Measurements from ENCODE around the gene CUX1. TPM values are rescaled to one million over a fixed set of nuclear protein-coding genes. Genes with fewer than 3 reads are reported as not detected.
A peak's percentile ranks its signal among the peaks of the same experiment; 100 is the strongest.
"Not testable (repeated sequence)": the region's sequence is repeated elsewhere in the genome, so short reads cannot be mapped to it uniquely, and the experiment has no call there.

CUX1 gene
- total RNA-seq, 2 donors from 2014 or later, result 42.0 to 47.5 TPM

- TF ChIP-seq CTCF (IDR thresholded peaks at IDR 0.05) (peak in 1 of 7 experiments; percentile 4), POLR2A (IDR thresholded peaks at IDR 0.05) (no peak)
- no peak for DNase-seq
- H3K4me1 ChIP-seq, result peaks cover 9% of the 10 kb centered on the region
Measured at GRCh38 chr7:102300643-102301221, 483.3 kb downstream of the CUX1 start.

GRCh38 chr7:102301367-102301766 is 483.9 kb downstream of the CUX1 start:
- ATAC-seq; DNase-seq; H3K27ac ChIP-seq; H3K4me3 ChIP-seq; intact Hi-C loops (cut with DNase I); H3K4me1 ChIP-seq; H3K9me3 ChIP-seq; H3K27me3 ChIP-seq; H3K36me3 ChIP-seq (replicated peaks in 1 of 2; ENCODE audit: insufficient read depth in 1 of 2, low read depth in 2 of 2): not testable (repeated sequence)
- 81 to 88% methylated on average over 4 to 14 of the region's 14 CpGs for WGBS, 2 donors

More at GRCh38 chr7:102300643-102301221, 483.3 kb downstream of the CUX1 start:
- Histone ChIP-seq H3K4me3 (no peak overlapping the region), H3K27me3 (no peaks in the 10 kb centered on the region), H3K27ac (no peak overlapping the region), H3K9me3 (no peaks in the 10 kb centered on the region), H3K36me3 (replicated peaks in 1 of 2; ENCODE audit: insufficient read depth in 1 of 2, low read depth in 2 of 2) (no peaks in the 10 kb centered on the region)
- no peak for ATAC-seq
- intact Hi-C loops (cut with DNase I), result no loop called here
- 49% methylated on average over 78 of the region's 84 CpGs; no CpG with 5 or more reads in 1 of the 2 donors for WGBS, 2 donors

GRCh38 chr7:102302025-102302424 is 484.6 kb downstream of the CUX1 start:
- Histone ChIP-seq H3K27ac (no peak overlapping the region), H3K4me3 (no peak overlapping the region), H3K27me3 (no peaks in the 10 kb centered on the region), H3K4me1 (peaks cover 9% of the 10 kb centered on the region), H3K9me3 (no peaks in the 10 kb centered on the region), H3K36me3 (replicated peaks in 1 of 2; ENCODE audit: insufficient read depth in 1 of 2, low read depth in 2 of 2) (no peaks in the 10 kb centered on the region)
- intact Hi-C loops (cut with DNase I), result no loop called here
- no peak for TF ChIP-seq POLR2A (IDR thresholded peaks at IDR 0.05)
- no peak for TF ChIP-seq CTCF (IDR thresholded peaks at IDR 0.05)
- WGBS, 2 donors, result 87 to 100% methylated on average over 2 to 6 of the region's 6 CpGs
- ATAC-seq (no peak), DNase-seq (no peak)

- Histone ChIP-seq H3K36me3 (replicated peaks in 1 of 2; ENCODE audit: insufficient read depth in 1 of 2, low read depth in 2 of 2) (no peaks in the 10 kb centered on the region), H3K27ac (no peak overlapping the region), H3K9me3 (no peaks in the 10 kb centered on the region), H3K4me1 (peaks cover 9% of the 10 kb centered on the region), H3K4me3 (no peak overlapping the region), H3K27me3 (no peaks in the 10 kb centered on the region)
- ATAC-seq, result no peak
- TF ChIP-seq POLR2A (IDR thresholded peaks at IDR 0.05), result no peak
- no peak for TF ChIP-seq CTCF (IDR thresholded peaks at IDR 0.05)
- 67 to 79% methylated on average over 7 to 11 of the region's 13 CpGs for WGBS, 2 donors
- intact Hi-C loops (cut with DNase I), result no loop called here
- no peak for DNase-seq
Measured at GRCh38 chr7:102303669-102304422, 486.4 kb downstream of the CUX1 start.

GRCh38 chr7:102304668-102305067 is 487.2 kb downstream of the CUX1 start:
- TF ChIP-seq POLR2A (IDR thresholded peaks at IDR 0.05) (no peak), CTCF (IDR thresholded peaks at IDR 0.05) (no peak)
- DNase-seq (peak in 1 of 4 donors; percentile 22), ATAC-seq (peak; percentile 48)
- intact Hi-C loops (cut with DNase I), result no loop called here
- WGBS, 2 donors, result 80 to 81% methylated on average over 3 to 10 of the region's 11 CpGs
- Histone ChIP-seq H3K9me3 (no peaks in the 10 kb centered on the region), H3K4me3 (no peak overlapping the region), H3K27me3 (no peaks in the 10 kb centered on the region), H3K27ac (no peak overlapping the region), H3K4me1 (peaks cover 9% of the 10 kb centered on the region), H3K36me3 (replicated peaks in 1 of 2; ENCODE audit: insufficient read depth in 1 of 2, low read depth in 2 of 2) (no peaks in the 10 kb centered on the region)

Data from body of pancreas (tissue), 4 donors.